Raji (cell line): ENCODE data around the gene RPS27L.

Source experiments
- POLR2A ChIP-seq: IDR thresholded peaks from 2 replicates; pipeline ENCODE4 v1.6.1; 2011; ENCODE audit warnings: low read depth, low read length, control low read depth; ENCODE audit not compliant: insufficient read depth

RPS27L gene

DNA sequence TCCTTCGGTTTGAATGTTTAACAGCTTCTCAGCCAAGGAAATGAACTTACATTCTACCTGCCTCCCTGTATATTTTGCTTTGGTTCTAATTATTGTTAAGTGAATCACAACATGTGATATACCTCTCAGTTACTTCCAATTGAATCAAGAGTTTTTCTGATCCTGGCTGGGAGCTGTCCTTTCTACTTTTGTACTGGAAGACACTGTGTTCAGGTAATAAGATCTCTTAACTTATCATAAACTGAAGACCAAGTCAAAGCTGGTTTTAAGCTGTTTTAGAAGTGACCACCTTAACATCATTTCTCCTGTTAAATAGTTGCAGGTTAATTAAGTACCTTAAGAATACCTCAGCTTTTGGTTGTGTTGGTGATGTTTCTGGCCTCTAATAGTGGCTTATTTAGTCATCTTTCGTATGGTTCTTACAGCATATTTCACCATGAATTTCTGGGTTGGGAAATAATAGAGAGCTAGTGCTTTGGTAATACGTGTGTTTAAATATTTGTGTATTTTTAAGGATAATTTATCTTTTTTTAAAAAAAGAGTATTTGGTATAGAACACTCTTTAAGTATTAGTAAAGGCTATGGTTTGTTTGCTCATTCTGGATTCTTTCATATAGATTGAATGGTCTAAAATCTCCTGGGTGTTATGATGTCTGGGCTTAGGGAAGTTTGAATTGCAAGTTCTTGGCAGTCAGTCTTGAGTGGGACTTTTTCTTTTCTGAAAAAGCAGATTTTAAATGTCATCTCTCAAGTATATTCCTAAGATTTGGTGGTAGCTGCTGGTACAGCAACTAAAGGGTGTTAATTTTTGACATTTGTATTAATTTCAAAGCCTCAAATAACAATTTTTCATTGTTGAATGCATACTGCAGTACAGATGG, 33.7 kb upstream of the RPS27L start:
- no peak for TF ChIP-seq POLR2A

DNA sequence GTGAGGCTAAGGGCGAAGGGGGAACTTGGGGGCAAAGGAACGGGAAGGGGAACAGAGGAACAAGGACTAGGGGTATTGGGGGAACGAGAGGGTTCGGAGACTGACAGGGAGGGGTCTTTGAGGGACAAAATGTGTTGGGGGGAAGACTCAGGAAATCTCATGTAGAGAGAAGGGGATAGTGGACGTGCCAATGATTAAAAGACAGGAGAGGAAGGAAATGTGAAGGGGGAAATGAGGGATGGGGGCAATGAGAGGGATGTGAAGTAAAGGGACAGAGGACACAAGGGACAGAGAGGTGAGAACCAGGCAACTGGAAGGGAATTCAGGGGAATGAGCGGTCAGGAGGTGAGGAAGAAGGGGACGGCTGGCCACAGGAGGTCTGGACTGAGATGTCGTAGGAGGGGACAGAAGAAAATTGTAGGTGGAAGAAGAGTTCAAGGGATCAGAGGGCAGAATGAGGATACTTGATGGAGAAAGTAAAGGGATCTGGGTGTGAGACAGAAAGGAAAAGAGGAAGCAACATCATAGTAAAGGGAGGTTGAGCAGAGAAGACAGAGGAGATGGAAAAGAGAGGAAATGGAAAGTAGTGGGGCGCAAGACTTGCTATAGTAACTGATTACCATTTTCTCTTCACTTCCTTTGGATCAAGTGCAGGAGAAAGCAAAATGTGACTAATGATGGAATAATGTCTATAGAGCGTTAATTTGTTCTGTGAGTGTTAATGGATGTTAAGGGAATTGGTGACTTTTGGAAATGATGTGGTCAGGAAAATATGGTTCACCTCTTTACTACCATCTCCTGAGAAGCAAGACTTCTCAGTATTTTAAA, 32.9 kb upstream of the RPS27L start:
- no peak for TF ChIP-seq POLR2A

DNA sequence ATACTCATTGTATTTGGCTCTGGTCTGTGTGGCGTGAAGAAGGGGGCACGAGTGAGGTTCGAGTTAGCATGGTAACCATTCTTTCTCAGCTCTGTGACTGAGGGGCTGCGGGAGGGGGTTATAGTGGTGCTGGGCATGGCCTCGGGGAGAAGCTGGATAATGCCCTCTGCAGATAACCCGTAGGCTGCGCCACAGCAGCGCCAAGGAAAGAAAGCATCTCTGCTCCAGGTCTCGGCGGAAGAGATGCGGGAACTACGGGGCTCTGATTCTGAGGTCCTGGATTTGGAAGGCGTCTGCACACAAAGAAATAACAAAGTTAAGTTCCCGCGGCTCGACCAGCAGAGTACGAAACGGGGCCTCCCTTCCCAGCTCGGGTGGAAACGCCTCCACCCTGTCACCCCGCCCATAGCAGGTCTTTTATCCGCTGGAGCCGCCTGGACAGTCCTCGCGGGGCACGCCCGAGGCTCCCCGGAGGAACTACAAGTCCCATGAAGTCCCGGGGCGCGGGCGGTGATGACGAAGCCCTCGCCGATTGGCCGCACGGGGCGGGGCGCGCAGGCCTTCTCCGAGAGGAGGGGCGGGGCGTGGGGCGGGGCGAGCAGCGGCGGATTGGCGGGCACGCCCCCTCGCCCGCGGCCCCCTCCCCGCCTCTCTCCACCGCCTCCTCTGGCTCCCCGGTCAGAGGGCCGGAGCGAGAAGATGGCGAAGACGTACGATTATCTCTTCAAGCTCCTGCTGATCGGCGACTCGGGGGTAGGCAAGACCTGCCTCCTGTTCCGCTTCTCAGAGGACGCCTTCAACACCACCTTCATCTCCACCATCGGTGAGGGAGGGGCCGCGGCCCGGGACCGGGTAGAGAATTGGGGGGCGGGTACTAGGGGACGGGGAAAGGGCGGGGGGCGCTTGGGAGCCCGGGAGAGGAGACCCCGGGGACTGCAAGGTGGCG, 31.9 kb upstream of the RPS27L start, which contains the start of gene RAB8B:
Gene RAB8B (plus strand): TSS at position 681 of the 946 bp plus-strand sequence. CDS start 19 bp downstream, at position 700.
- peak; percentile 78 for TF ChIP-seq POLR2A

- TF ChIP-seq POLR2A: no peak
Measured at GRCh38 chr15:63188247-63188925, 31.1 kb upstream of the RPS27L start.

GRCh38 chr15:63187589-63188226, 30.4 kb upstream of the RPS27L start:
- TF ChIP-seq POLR2A: no peak

DNA sequence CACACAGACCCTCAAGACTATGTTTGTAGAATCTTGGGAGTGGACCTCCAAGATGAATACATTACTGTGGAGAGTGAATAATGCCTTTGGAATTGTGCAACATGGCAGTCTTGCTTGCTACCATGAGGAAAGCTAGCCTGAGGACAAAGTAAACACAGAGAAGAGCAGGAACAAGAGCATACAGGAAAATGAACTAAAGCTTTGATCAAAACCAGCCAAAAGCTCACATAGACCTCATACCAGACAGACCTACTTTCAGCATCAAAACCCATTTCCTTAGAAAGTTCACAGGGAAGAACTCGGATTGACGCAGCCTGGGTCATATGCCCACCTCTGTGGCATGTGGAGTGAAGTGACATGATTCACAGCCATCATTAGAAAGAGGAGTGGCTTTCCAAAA, 28.8 kb upstream of the RPS27L start:
- no peak for TF ChIP-seq POLR2A

GRCh38 chr15:63185206-63185605, 27.9 kb upstream of the RPS27L start:
- no peak for TF ChIP-seq POLR2A

DNA sequence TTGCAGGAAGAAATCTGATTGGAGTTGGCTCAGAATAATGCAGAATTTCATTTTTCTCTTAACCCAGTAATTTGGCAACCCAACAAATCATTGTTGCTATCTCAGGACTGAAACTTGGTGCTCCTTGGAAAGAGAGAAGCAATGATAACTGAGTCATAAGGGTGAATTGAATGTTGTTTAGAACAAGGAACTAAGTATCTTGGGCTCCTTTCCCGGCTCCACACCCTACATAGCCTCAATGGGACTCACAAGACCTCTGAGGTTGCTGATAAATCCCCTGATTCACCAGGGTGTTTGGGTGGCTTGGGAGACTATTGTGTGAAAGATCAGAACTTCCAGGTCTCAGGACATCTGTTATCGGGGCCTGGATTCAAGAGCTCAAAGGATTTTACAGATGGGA, 24.4 kb upstream of the RPS27L start:
- no peak for TF ChIP-seq POLR2A

DNA sequence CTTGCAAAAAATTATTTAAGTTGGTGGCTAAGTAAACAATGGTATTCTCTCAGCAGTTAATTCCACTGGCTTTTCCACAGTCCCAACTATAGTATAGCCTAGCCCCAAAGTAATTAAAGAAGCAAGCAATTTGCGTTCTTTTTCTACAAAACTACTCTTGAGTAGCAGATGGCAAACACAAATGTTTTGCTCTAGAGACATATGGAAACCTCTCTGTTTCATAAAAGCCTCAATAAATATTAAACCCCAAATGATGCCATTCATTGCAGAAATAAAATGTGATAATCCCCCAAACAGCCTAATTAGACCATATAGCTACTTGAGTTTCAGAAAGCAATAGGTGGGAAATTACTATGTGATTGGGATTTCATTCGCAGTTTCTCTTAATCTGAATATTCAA, 23.5 kb upstream of the RPS27L start:
- TF ChIP-seq POLR2A: no peak

GRCh38 chr15:63178034-63178433, 20.8 kb upstream of the RPS27L start:
- no peak for TF ChIP-seq POLR2A

GRCh38 chr15:63176302-63176701, 19.0 kb upstream of the RPS27L start:
- TF ChIP-seq POLR2A: no peak

- no peak for TF ChIP-seq POLR2A
Measured at GRCh38 chr15:63172851-63173451, 15.7 kb upstream of the RPS27L start.

DNA sequence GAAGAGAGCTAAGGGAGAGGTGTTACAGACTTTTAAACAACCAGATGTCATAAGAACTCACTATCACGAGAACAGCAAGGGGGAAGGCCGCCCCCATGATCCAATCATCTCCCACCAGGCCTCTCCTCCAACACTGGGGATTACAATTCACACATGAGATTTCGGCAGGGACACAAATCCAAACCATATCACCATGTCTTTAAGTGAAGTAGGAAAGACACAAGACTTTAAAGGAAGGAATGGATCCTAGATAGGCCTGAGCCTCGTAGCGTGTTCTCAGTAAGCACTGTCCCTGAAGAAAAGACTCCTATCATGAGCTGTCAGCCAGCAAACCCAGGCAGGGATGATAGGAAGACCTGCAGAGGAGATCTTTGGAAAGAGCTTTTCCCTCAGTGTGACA, 15.1 kb upstream of the RPS27L start:
- no peak for TF ChIP-seq POLR2A
